Right cardiac atrium (tissue), 5 donors: ENCODE data around the gene CD300E. TPM values are rescaled to one million over a fixed set of nuclear protein-coding genes. Genes with fewer than 3 reads are reported as not detected.

Source experiments
- ATAC-seq, 2 donors: fragments of 200-7000 bp; cut with Tn5 transposase; one replicate each; pipeline versions ENCODE4 v1.8.0 to v1.9.1; 2020; ENCODE audit warnings: moderate library complexity in 2 of 2, mild to moderate bottlenecking in 1 of 2
- DNase-seq, 3 donors: peaks; one replicate each; pipeline ENCODE4 v3.0.0-alpha.2; 2020
- H3K27ac ChIP-seq: one replicate; pipeline ENCODE4 v1.5.1; 2013; ENCODE audit warnings: mild to moderate bottlenecking, low read length, control low read depth, moderate library complexity
- H3K27me3 ChIP-seq: one replicate; pipeline ENCODE4 v1.6.1; 2013; ENCODE audit not compliant: control insufficient read depth, insufficient read depth
- H3K4me1 ChIP-seq: one replicate; pipeline ENCODE4 v1.6.1; 2013; ENCODE audit warnings: low read length; ENCODE audit not compliant: control insufficient read depth, insufficient read depth
- H3K4me3 ChIP-seq: one replicate; pipeline ENCODE4 v1.5.1; 2013; ENCODE audit warnings: low read length, control low read depth
- H3K9me3 ChIP-seq: one replicate; pipeline ENCODE4 v1.6.1; 2013; ENCODE audit warnings: low read length; ENCODE audit not compliant: control insufficient read depth
- WGBS: extraction: QIAGEN DNeasy Blood & Tissue Kit; methylation state at CpG from one replicate; pipeline ENCODE4 v1.1.7; 2013; 5-methylcytosine and 5-hydroxymethylcytosine counted together
- intact Hi-C, 4 donors: fragments of 100-400 bp; cut with DNase I; formaldehyde crosslinking; loops; one replicate each; pipeline versions ENCODE4 v1.11.0 to v1.14.0; 2022 to 2023
- polyA plus RNA-seq: library from polyadenylated mRNA; stranded (reverse); fragments of 200-250 nt; gene quantifications from one replicate; pipeline ENCODE4 v1.2.3, GENCODE V29; 2013
- total RNA-seq, 4 donors: library from RNA; stranded (reverse); fragmentation: NEBNext Ultra II Directional; extraction: Animal tissue kit (Norgen Biotek cat#: 25700); gene quantifications; one replicate each; pipeline ENCODE4 v1.2.1, GENCODE V29; 2021
- donor health status: healthy with polysubstance abuse.
- donor health status: DM: no; HTN: yes; CAD: no.
- donor health status: DM: no; HTN: no; CAD: no.
- donor health status: DM: no; HTN: yes; CAD: no; lungs with severe emphysema.
- donor health status: DM: yes; HTN: yes; CAD: no.

Gene CD300E
- total and polyA plus RNA-seq, 5 donors = 0.38 to 0.94 (median 0.59) TPM

DNA sequence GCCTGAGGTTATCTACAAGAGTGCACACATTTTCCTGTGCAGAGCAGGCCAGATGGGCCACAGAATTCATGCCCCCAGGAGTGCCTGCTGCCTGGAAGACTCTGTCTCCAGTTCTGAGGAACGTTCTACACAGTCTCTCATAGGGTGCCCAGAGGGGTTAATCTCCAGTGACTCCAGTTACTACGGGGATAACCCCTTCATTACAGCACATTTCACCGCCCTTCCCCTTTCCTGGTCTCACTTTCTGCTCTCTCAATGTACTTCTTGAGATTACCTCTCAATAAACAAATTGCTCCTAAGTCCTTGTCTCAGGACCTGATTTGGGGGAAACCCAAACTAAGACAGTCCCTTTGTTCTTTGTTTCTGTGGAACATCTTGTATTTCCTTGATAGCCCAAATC lies 62.0 kb downstream of the CD300E start:
- no peak overlapping the region for H3K4me3 ChIP-seq
- ATAC-seq (no peak), DNase-seq (no peak)
- no peaks in the 10 kb centered on the region for H3K27me3 ChIP-seq
- no peaks in the 10 kb centered on the region for H3K4me1 ChIP-seq
- H3K9me3 ChIP-seq = no peaks in the 10 kb centered on the region
- no peak overlapping the region for H3K27ac ChIP-seq
- WGBS = 56% methylated on average over 3 of the region's 3 CpGs
- intact Hi-C loops = no loop called here

Other genes starting within 250 kb of the CD300E start
- gene GPRC5C, start 191.7 kb downstream of the CD300E start, total RNA-seq = 10 to 100 TPM; 27.3 to 40.8 (median 32.1) TPM
- gene GPRC5C, start 191.7 kb downstream of the CD300E start, polyA plus RNA-seq = 26.5 TPM
- 1 to 10 TPM; 4.8 to 5.7 (median 5.4) TPM for gene CD300A, start 157.1 kb downstream of the CD300E start, total RNA-seq
- 2.2 TPM for gene CD300A, start 157.1 kb downstream of the CD300E start, polyA plus RNA-seq
- gene CD300LB, start 92.3 kb downstream of the CD300E start, total RNA-seq = under 1 TPM in 1 of 4 donors, not detected in 3; 0.09 TPM
- gene CD300LB, start 92.3 kb downstream of the CD300E start, polyA plus RNA-seq = 0.09 TPM
- 1 to 10 TPM in 3 of 4 donors, under 1 TPM in 1; 0.62 to 2.1 (median 1.5) TPM for gene CD300C, start 77.6 kb downstream of the CD300E start, total RNA-seq
- gene CD300C, start 77.6 kb downstream of the CD300E start, polyA plus RNA-seq = 0.11 TPM
- not detected for gene CD300H, start 56.2 kb downstream of the CD300E start, total RNA-seq
- gene CD300H, start 56.2 kb downstream of the CD300E start, polyA plus RNA-seq = not detected
- not detected for gene CD300LD, start 31.5 kb downstream of the CD300E start, total RNA-seq
- gene CD300LD, start 31.5 kb downstream of the CD300E start, polyA plus RNA-seq = not detected
- gene CD300LF, start 89.2 kb upstream of the CD300E start, total RNA-seq = under 1 TPM in 3 of 4 donors, not detected in 1; 0.25 to 0.62 (median 0.34) TPM
- gene CD300LF, start 89.2 kb upstream of the CD300E start, polyA plus RNA-seq = 0.05 TPM
- gene RAB37, start 113.5 kb upstream of the CD300E start, total RNA-seq = 1 to 10 TPM; 1.1 to 3.4 (median 1.2) TPM
- gene RAB37, start 113.5 kb upstream of the CD300E start, polyA plus RNA-seq = 1.5 TPM
- gene NHERF1, start 124.9 kb upstream of the CD300E start, total RNA-seq = 10 to 100 TPM in 2 of 4 donors, 1 to 10 TPM in 2; 6.1 to 11.6 (median 9.7) TPM
- 7.2 TPM for gene NHERF1, start 124.9 kb upstream of the CD300E start, polyA plus RNA-seq
- gene NAT9, start 152.6 kb upstream of the CD300E start, total RNA-seq = 10 to 100 TPM; 21.7 to 31.1 (median 25.0) TPM
- 16.8 TPM for gene NAT9, start 152.6 kb upstream of the CD300E start, polyA plus RNA-seq
- gene GRIN2C, start 236.1 kb upstream of the CD300E start, total RNA-seq = 10 to 100 TPM; 30.4 to 62.8 (median 51.3) TPM
- 31.4 TPM for gene GRIN2C, start 236.1 kb upstream of the CD300E start, polyA plus RNA-seq
- gene FDXR, start 249.3 kb upstream of the CD300E start, total RNA-seq = 10 to 100 TPM in 1 of 4 donors, 1 to 10 TPM in 3; 4.9 to 10.5 (median 7.1) TPM
- 9.9 TPM for gene FDXR, start 249.3 kb upstream of the CD300E start, polyA plus RNA-seq